ENCODE data around the gene ICOSLG.
A peak's percentile ranks its signal among the peaks of the same experiment; 100 is the strongest.

- TF ChIP-seq CTCF (IDR thresholded peaks at IDR 0.05) (0 out of 2 replicates have a peak, but pooled peaks have one; percentile 13), ZNF138 (CRISPR knock-in tag; conservative IDR thresholded peaks at IDR 0.05) (no peak), E2F1 (CRISPR knock-in tag; IDR thresholded peaks at IDR 0.05) (no peak), NFATC4 (CRISPR knock-in tag; IDR thresholded peaks at IDR 0.05) (no peak), E2F4 (CRISPR knock-in tag; IDR thresholded peaks at IDR 0.05; ENCODE audit: borderline replicate concordance, low read depth) (no peak), SMAD4 (CRISPR knock-in tag; IDR thresholded peaks at IDR 0.05) (no peak)
- TF ChIP-seq, protein P1, sequence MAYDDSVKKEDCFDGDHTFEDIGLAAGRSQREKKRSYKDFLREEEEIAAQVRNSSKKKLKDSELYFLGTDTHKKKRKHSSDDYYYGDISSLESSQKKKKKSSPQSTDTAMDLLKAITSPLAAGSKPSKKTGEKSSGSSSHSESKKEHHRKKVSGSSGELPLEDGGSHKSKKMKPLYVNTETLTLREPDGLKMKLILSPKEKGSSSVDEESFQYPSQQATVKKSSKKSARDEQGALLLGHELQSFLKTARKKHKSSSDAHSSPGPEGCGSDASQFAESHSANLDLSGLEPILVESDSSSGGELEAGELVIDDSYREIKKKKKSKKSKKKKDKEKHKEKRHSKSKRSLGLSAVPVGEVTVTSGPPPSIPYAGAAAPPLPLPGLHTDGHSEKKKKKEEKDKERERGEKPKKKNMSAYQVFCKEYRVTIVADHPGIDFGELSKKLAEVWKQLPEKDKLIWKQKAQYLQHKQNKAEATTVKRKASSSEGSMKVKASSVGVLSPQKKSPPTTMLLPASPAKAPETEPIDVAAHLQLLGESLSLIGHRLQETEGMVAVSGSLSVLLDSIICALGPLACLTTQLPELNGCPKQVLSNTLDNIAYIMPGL (CRISPR knock-in tag; IDR thresholded peaks at IDR 0.05): no peak
- TF ChIP-seq, protein P2, sequence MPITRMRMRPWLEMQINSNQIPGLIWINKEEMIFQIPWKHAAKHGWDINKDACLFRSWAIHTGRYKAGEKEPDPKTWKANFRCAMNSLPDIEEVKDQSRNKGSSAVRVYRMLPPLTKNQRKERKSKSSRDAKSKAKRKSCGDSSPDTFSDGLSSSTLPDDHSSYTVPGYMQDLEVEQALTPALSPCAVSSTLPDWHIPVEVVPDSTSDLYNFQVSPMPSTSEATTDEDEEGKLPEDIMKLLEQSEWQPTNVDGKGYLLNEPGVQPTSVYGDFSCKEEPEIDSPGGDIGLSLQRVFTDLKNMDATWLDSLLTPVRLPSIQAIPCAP (CRISPR knock-in tag; IDR thresholded peaks at IDR 0.05): no peak
These were observed 27.0 kb upstream of the ICOSLG start for GRCh38 chr21:44267655-44268142.

Data from WTC11 (cell line).